Stimulated activated CD8-positive, alpha-beta memory T cell treated with anti-CD3 and anti-CD28 coated beads, Interleukin-4, amount 100 ng/mL, for 4 hours (primary cell): ENCODE measurements around the gene CCDC47.
A peak's percentile ranks its signal among the peaks of the same experiment; 100 is the strongest.

Experiments
- DNase-seq, 2 donors: peaks; one replicate each; pipeline ENCODE4 v3.0.0-alpha.2; 2020; ENCODE audit warnings: low read depth in 2 of 2, low spot score in 1 of 2

CCDC47 gene

GRCh38 chr17:63699638-63700527 is 73.5 kb downstream of the CCDC47 start, which contains the start of gene LIMD2:
TSS of gene LIMD2 (minus strand) at chr17:63700125. CDS start at chr17:63699298, 827 bp downstream.
- peak; percentile 68 to 84 for DNase-seq

DNA sequence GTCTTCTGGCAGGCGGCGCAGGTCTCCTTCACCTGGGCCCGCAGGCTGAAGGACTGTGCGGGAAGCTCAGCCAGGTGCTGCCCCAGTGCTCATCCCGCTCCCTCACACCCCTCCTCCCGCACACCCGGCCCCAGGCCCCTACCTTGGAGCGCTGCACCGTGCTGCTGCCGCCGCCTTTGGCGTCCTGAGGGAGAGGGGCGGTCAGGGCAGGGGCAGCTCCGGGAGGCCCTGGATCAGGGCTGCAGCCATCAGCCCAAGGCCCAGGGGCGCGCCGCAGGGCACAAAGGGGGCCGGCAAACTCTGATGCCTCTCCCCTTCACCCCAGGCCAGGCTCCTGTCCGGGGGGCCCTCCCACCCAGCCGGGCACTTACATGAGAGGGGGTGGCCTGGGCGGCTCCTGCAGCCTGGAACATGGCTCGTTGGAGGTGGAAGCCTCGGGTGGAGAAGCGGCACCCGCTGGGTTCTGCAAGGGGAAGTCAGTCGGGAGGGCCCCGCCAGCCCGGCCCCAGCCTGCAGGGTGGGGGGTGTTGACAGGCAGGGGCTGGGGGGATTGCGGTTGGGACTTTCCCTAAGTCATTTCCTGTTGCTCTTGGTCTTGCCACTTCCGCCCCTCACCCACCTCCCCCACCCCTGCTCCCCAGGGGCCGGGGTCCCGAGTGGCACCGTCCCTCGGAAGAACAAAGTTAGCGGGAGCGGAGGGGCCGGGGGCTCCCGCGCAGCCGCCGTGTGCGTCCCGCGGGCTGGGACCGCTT is 74.3 kb downstream of the CCDC47 start:
- DNase-seq = peak; percentile 62 to 85

DNA sequence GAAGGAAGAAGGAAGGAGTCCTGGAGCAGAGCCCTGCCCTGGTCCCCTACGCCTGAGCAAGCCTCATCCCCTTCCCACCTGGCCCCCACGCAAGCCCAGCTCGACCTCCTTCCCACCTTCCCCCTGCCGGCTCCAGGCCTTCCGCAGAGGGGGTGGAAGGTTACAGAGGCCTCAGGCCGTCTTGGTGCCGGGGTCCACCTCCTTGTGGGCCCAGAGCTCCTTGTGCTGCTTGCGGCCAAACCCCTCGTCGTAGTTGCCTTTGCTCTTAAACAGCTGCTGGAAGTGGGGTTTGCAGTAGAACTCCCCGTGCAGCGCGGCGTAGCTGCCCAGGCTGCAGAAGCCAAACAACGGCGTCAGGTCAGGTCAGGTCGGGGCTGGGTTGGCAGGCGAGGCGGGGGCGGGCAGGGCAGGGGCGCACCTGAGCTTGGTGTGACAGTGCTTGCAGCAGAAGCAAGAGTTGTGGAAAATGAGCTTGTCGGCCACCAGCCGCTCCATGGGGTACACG is 75.0 kb downstream of the CCDC47 start:
- DNase-seq = no peak

DNA sequence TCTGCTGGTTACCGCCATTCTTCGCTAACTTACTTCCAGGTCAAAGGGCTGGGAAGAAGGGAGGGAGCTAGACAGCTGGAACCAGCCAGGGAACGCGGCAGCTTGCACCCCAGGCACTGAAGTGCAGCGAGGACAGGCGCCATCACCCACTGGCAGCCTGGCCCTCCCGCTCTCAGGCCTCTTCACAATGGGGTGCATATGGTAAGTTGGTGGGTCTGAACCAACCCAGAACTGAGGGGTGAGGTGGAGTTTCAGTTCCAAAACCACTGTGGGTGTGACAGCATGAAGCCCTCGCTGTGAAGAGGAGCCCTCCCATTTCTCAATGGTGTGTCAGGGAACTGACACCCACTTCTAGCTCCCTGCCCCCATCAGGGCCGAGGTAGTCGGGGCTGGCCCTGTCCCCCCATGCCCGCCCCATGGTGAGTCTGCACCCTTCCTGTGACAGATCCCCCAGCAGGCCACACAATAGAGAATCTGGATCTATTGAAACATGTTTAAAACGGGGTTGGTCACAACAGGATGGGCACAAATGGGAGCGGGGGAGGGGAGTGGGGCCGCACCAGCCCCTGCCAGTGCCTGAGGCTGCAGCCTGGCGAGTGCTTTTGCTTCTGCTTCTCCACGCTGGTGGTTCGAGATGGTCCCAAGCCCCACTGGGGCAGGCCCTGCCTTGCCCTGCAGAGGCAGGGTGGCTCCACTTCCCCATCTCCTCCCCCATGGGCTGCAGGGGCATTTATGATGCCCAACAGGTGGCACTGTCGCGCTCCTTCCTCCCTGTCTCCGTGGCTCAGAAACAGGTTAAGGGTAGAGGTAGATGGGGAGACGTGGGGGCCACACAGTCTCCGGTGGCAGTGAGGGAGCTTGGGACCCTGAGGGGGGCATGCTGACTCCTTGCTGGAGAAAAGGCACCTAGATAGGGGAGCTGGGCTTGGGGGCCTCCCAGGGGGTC is 75.8 kb downstream of the CCDC47 start:
- peak in 1 of 2 donors; percentile 49 for DNase-seq

- no peak for DNase-seq
These were observed 76.9 kb downstream of the CCDC47 start for GRCh38 chr17:63696381-63696961.

DNA sequence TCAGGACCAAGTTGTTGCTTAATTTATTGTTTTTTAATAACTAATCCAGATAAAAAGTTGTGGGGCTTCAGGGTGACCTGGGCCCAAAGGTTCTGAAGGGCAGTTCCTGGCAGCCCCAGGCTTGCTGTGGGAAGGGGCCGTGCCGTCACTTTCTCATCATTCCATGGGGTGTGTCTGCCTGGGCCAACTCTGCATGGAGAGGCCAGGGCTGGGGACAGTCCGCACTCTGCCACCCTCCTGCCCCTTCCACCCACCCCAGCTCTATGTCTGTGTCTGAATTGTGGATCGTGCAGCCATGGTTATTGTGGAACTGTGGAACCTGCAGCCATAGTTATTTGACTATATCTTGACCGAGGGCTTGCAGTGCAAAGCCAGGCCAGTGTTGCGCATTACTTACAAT is 77.5 kb downstream of the CCDC47 start:
- no peak for DNase-seq
